ENCODE data around the gene HOOK1.
"Not testable (repeated sequence)": the region's sequence is repeated elsewhere in the genome, so short reads cannot be mapped to it uniquely, and the experiment has no call there.

The HOOK1 gene

DNA sequence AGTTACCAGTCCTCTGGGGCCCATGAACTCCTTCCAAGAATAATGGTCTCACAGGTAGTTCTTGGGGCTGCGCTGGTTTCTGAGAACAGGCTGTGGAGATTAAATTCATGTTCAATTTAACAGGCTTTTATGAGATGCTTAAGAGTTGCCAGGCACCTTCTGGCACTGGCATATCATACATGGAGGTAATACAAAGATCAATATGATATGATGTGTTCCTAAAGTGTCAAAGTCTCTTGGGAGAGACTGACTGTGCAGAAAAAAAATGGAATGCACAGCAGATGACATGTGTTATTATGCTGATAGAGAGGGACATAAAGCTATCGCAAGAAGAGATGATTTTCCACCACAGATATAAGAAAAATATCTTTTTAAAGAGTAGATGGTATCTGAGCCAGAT is 105.0 kb downstream of the HOOK1 start:
- no peak for TF ChIP-seq CTCF (IDR thresholded peaks at IDR 0.05)
- no peak overlapping the region for H3K27ac ChIP-seq
- no peaks in the 10 kb centered on the region for H3K27me3 ChIP-seq
- no peaks in the 10 kb centered on the region for H3K36me3 ChIP-seq
- no peaks in the 10 kb centered on the region for H3K4me1 ChIP-seq (ENCODE audit: control insufficient read depth in 1 of 2, insufficient read depth in 1 of 2, low read depth in 1 of 2, low read length in 1 of 2)
- no peak overlapping the region for H3K4me3 ChIP-seq (ENCODE audit: low read depth in 1 of 2, low read length in 1 of 2)
- no peaks in the 10 kb centered on the region for H3K9me3 ChIP-seq

DNA sequence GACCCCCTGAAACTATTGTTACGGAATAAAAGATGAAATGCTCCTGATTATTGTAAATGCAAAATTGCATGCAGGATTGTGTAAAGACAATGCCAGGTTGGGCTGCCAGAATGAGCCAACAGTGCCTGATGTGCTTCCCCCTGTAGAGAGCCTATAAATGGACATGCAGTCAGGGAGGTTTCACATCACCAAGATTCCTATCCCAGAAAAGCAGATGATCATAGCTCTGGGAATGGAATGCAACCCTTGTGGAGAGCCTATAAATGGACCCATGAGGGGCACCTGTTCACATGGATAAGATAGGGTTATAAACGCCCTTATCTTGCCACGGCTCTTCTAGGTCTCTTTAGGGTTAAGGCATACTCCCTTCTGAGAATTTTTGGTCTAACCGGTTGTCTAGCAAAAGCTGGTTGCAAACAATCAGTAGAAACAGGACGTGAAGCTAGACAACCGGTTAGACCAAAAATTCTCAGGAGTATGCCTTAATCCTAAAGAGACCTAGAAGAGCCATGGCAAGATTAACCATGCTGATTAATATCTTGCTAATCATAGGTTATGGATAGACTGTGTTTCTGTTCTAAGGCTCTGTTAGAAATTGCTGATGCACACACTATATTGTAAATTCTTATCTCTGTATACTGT is 106.6 kb downstream of the HOOK1 start:
- not testable (repeated sequence) for H3K4me3 ChIP-seq (ENCODE audit: low read depth in 1 of 2, low read length in 1 of 2); H3K36me3 ChIP-seq; H3K9me3 ChIP-seq; H3K27ac ChIP-seq; H3K4me1 ChIP-seq (ENCODE audit: control insufficient read depth in 1 of 2, insufficient read depth in 1 of 2, low read depth in 1 of 2, low read length in 1 of 2)
- H3K27me3 ChIP-seq: peaks cover 14% of the 10 kb centered on the region

DNA sequence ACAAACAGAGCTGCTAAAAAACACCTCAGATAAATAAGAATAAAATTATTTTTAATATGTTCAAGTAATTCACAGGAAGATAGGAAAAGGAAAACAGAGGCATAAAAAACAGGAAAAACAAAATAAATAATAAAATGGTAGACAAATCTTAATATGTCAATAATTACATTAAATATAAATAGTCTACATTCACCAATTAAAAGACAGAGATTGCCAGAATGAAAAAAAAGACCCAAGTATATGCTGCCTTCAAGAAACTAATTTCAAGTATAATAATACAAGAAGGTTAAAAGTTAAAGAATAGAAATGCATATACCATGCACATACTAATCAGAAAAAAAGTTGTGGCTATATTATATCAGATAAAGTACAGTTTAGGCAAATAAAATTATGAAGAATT is 109.9 kb downstream of the HOOK1 start:
- TF ChIP-seq CTCF (IDR thresholded peaks at IDR 0.05): no peak
- Histone ChIP-seq H3K9me3 (no peaks in the 10 kb centered on the region), H3K4me1 (ENCODE audit: control insufficient read depth in 1 of 2, insufficient read depth in 1 of 2, low read depth in 1 of 2, low read length in 1 of 2) (peaks cover 0 to 6% of the 10 kb centered on the region in 2 experiments), H3K36me3 (no peaks in the 10 kb centered on the region), H3K27me3 (peaks cover 47% of the 10 kb centered on the region), H3K27ac (no peak overlapping the region), H3K4me3 (ENCODE audit: low read depth in 1 of 2, low read length in 1 of 2) (no peak overlapping the region)

Measured in neutrophil (primary cell).